ENCODE data around the gene SMYD3. TPM values are rescaled to one million over a fixed set of nuclear protein-coding genes. Genes with fewer than 3 reads are reported as not detected.

The SMYD3 gene
- total and polyA plus RNA-seq, 5 donors from 2014 or later, result 17.7 to 36.6 (median 28.9) TPM

- no peak overlapping the region for H3K4me3 ChIP-seq (ENCODE audit: low read depth, low read length)
- no peak overlapping the region for H3K4me3 Mint-ChIP-seq
- no peaks in the 10 kb centered on the region for H3K4me1 ChIP-seq (ENCODE audit: control insufficient read depth, insufficient read depth, low read length, poor library complexity, severe bottlenecking)
- H3K27me3 Mint-ChIP-seq, result no peaks in the 10 kb centered on the region
- no peak for DNase-seq
- H3K9me3 ChIP-seq (ENCODE audit: control insufficient read depth in 2 of 2, low read length in 2 of 2), result no peaks in the 10 kb centered on the region
- peaks cover 21% of the 10 kb centered on the region for H3K36me3 Mint-ChIP-seq
- no peak overlapping the region for H3K27ac Mint-ChIP-seq
- H3K27ac ChIP-seq (ENCODE audit: insufficient read depth, low read length, poor library complexity, severe bottlenecking), result no peak overlapping the region
- H3K36me3 ChIP-seq (ENCODE audit: control insufficient read depth, insufficient read depth, low read length), result no peaks in the 10 kb centered on the region
- no peaks in the 10 kb centered on the region for H3K27me3 ChIP-seq (ENCODE audit: control insufficient read depth, insufficient read depth, low read length)
- ATAC-seq (ENCODE audit: low read depth in 2 of 2), result no peak
- peaks cover 2 to 10% (median 4%) of the 10 kb centered on the region in 4 donors for H3K4me1 Mint-ChIP-seq
- peaks cover 0 to 1% (median 0%) of the 10 kb centered on the region in 7 donors for H3K9me3 Mint-ChIP-seq
These were observed 195.6 kb downstream of the SMYD3 start for GRCh38 chr1:246311461-246311860.

DNA sequence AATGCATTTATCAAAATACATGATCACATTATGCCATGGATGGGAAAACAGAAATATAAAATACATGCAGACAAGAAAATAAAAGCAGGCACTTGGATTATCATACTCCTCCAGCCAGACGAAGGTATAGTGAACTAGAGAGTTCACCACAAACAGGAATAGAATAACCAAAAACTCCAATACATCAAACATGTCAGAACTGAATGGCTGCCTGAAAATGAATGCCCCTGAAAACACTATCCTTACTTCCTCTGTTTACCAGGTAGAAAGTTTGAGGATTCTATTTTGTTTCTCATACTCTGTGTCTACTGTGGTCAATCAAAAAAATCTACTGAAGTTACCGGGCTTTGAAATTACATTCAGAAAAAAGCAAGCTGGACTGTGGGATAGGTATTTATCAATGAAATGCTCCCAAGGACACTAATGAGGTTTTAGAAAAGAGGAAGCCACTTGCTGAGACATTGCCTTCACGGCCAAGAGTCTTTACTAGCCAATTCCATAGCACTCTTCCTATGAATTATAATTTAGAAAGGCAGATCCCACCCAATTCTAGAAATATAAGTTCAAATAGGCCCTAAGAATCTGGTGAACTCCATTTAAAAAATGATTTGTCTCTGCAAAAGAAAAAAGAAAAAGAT is 197.7 kb downstream of the SMYD3 start:
- no peak overlapping the region for H3K27ac ChIP-seq (ENCODE audit: insufficient read depth, low read length, poor library complexity, severe bottlenecking)
- H3K4me3 ChIP-seq (ENCODE audit: low read depth, low read length), result no peak overlapping the region
- H3K4me1 ChIP-seq (ENCODE audit: control insufficient read depth, insufficient read depth, low read length, poor library complexity, severe bottlenecking), result no peaks in the 10 kb centered on the region
- no peaks in the 10 kb centered on the region for H3K36me3 ChIP-seq (ENCODE audit: control insufficient read depth, insufficient read depth, low read length)
- H3K9me3 ChIP-seq (ENCODE audit: control insufficient read depth in 2 of 2, low read length in 2 of 2), result no peaks in the 10 kb centered on the region
- H3K36me3 Mint-ChIP-seq, result peaks cover 16% of the 10 kb centered on the region
- DNase-seq (no peak), ATAC-seq (ENCODE audit: low read depth in 2 of 2) (no peak)
- peaks cover 2 to 6% (median 4%) of the 10 kb centered on the region in 4 donors for H3K4me1 Mint-ChIP-seq
- no peaks in the 10 kb centered on the region for H3K27me3 Mint-ChIP-seq
- no peak overlapping the region for H3K27ac Mint-ChIP-seq
- H3K9me3 Mint-ChIP-seq, result peaks cover 0 to 1% (median 0%) of the 10 kb centered on the region in 7 donors
- no peak overlapping the region for H3K4me3 Mint-ChIP-seq
- H3K27me3 ChIP-seq (ENCODE audit: control insufficient read depth, insufficient read depth, low read length), result no peaks in the 10 kb centered on the region

GRCh38 chr1:246308533-246309075 is 198.5 kb downstream of the SMYD3 start:
- Mint-ChIP-seq H3K4me1 (peaks cover 2 to 6% (median 4%) of the 10 kb centered on the region in 4 donors), H3K4me3 (no peak overlapping the region), H3K27ac (no peak overlapping the region), H3K36me3 (peaks cover 16% of the 10 kb centered on the region), H3K27me3 (no peaks in the 10 kb centered on the region), H3K9me3 (peaks cover 0 to 1% (median 0%) of the 10 kb centered on the region in 7 donors)
- no peak overlapping the region for H3K27ac ChIP-seq (ENCODE audit: insufficient read depth, low read length, poor library complexity, severe bottlenecking)
- H3K36me3 ChIP-seq (ENCODE audit: control insufficient read depth, insufficient read depth, low read length), result no peaks in the 10 kb centered on the region
- ATAC-seq (ENCODE audit: low read depth in 2 of 2) (no peak), DNase-seq (no peak)
- H3K4me3 ChIP-seq (ENCODE audit: low read depth, low read length), result no peak overlapping the region
- no peaks in the 10 kb centered on the region for H3K4me1 ChIP-seq (ENCODE audit: control insufficient read depth, insufficient read depth, low read length, poor library complexity, severe bottlenecking)
- H3K9me3 ChIP-seq (ENCODE audit: control insufficient read depth in 2 of 2, low read length in 2 of 2), result no peaks in the 10 kb centered on the region
- H3K27me3 ChIP-seq (ENCODE audit: control insufficient read depth, insufficient read depth, low read length), result no peaks in the 10 kb centered on the region

GRCh38 chr1:246306415-246307037 is 200.6 kb downstream of the SMYD3 start:
- Mint-ChIP-seq H3K36me3 (peaks cover 5% of the 10 kb centered on the region), H3K4me3 (no peak overlapping the region), H3K27me3 (no peaks in the 10 kb centered on the region), H3K27ac (no peak overlapping the region), H3K9me3 (peaks cover 0 to 1% (median 0%) of the 10 kb centered on the region in 7 donors), H3K4me1 (peaks cover 2 to 10% (median 4%) of the 10 kb centered on the region in 4 donors)
- DNase-seq, result no peak
- no peak overlapping the region for H3K27ac ChIP-seq (ENCODE audit: insufficient read depth, low read length, poor library complexity, severe bottlenecking)
- H3K27me3 ChIP-seq (ENCODE audit: control insufficient read depth, insufficient read depth, low read length), result no peaks in the 10 kb centered on the region
- ATAC-seq (ENCODE audit: low read depth in 2 of 2), result no peak
- no peaks in the 10 kb centered on the region for H3K9me3 ChIP-seq (ENCODE audit: control insufficient read depth in 2 of 2, low read length in 2 of 2)
- no peaks in the 10 kb centered on the region for H3K4me1 ChIP-seq (ENCODE audit: control insufficient read depth, insufficient read depth, low read length, poor library complexity, severe bottlenecking)
- no peak overlapping the region for H3K4me3 ChIP-seq (ENCODE audit: low read depth, low read length)
- no peaks in the 10 kb centered on the region for H3K36me3 ChIP-seq (ENCODE audit: control insufficient read depth, insufficient read depth, low read length)

DNA sequence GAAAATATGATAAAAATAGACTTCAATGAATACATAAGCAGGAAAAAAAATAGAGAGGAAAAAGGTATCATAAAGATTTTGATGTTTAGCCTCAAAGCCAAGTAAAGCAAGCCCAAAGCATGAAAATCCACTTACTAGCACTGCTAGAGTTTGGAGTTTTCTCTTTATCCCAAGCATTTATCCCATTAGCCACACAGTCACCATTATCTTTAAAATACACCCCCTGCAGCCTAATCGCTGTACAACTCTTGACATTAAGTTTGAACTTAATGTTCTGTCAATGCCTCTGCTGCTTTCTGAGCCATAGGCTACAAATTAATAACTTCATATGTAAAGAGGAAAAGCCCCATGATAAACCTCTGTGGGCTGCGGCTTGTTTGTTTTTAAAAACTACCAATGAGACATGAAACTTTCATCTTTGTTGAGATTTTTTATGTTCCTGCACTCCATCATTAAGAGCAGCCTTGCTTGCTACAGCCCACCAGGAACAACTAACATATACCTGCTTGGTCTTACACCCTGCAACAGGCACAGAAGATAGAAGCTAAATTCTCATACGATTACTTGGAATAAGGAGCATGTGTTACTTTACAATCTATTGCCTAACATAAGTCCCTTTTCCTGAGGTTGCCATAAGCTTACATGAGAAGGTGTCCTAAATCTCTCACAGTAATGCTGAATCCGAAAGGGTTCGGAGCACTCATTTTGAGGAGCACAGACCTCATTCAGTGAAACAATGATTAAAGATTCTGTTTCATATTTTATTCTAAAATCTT is 202.4 kb downstream of the SMYD3 start:
- peaks cover 0 to 1% (median 0%) of the 10 kb centered on the region in 7 donors for H3K9me3 Mint-ChIP-seq

DNA sequence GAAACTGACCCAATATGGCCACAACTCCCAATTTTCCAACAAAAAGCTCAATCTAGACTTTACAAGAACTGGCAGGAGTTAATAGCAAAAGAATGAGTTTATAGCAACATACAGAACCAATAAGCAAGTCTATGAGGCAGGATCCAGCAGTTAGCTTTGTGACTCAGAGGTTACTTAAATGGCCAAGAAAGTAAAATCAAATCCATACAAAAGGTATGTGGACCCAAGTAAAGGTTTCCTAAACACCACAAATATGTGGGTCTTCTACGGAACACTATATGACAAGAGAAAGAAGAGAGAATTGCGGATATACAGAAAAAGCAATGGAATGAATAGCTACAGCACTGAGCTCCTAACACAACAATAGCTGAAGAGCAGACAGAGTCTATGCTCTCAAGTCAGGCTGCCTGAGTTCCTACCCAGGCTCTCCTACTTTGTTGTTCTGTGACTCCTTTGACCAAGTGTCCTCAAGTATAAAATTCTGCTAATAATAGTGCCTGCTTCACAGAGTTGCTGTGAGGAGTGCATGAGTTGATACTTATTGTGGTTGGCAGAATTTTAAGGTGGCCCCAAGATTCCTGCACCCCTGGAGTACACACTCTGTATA is 204.3 kb downstream of the SMYD3 start:
- Histone ChIP-seq H3K4me1 (ENCODE audit: control insufficient read depth, insufficient read depth, low read length, poor library complexity, severe bottlenecking) (no peaks in the 10 kb centered on the region), H3K4me3 (ENCODE audit: low read depth, low read length) (no peak overlapping the region), H3K27ac (ENCODE audit: insufficient read depth, low read length, poor library complexity, severe bottlenecking) (no peak overlapping the region), H3K36me3 (ENCODE audit: control insufficient read depth, insufficient read depth, low read length) (no peaks in the 10 kb centered on the region), H3K9me3 (ENCODE audit: control insufficient read depth in 2 of 2, low read length in 2 of 2) (no peaks in the 10 kb centered on the region), H3K27me3 (ENCODE audit: control insufficient read depth, insufficient read depth, low read length) (no peaks in the 10 kb centered on the region)
- no peaks in the 10 kb centered on the region for H3K27me3 Mint-ChIP-seq
- H3K4me3 Mint-ChIP-seq, result no peak overlapping the region
- ATAC-seq (ENCODE audit: low read depth in 2 of 2), result no peak
- DNase-seq, result no peak
- peaks cover 0 to 6% (median 1%) of the 10 kb centered on the region in 4 donors for H3K4me1 Mint-ChIP-seq
- H3K9me3 Mint-ChIP-seq, result peaks cover 0 to 2% (median 0%) of the 10 kb centered on the region in 7 donors
- H3K36me3 Mint-ChIP-seq, result peaks cover 11% of the 10 kb centered on the region
- no peak overlapping the region for H3K27ac Mint-ChIP-seq

More for the DNA sequence above, 202.4 kb downstream of the SMYD3 start:
- Mint-ChIP-seq H3K36me3 (peaks cover 10% of the 10 kb centered on the region), H3K4me3 (no peak overlapping the region), H3K27me3 (no peaks in the 10 kb centered on the region), H3K4me1 (peaks cover 2 to 10% (median 3%) of the 10 kb centered on the region in 4 donors), H3K27ac (no peak overlapping the region)
- Histone ChIP-seq H3K27me3 (ENCODE audit: control insufficient read depth, insufficient read depth, low read length) (no peaks in the 10 kb centered on the region), H3K4me1 (ENCODE audit: control insufficient read depth, insufficient read depth, low read length, poor library complexity, severe bottlenecking) (no peaks in the 10 kb centered on the region), H3K4me3 (ENCODE audit: low read depth, low read length) (no peak overlapping the region), H3K36me3 (ENCODE audit: control insufficient read depth, insufficient read depth, low read length) (no peaks in the 10 kb centered on the region), H3K9me3 (ENCODE audit: control insufficient read depth in 2 of 2, low read length in 2 of 2) (no peaks in the 10 kb centered on the region), H3K27ac (ENCODE audit: insufficient read depth, low read length, poor library complexity, severe bottlenecking) (no peak overlapping the region)
- DNase-seq (no peak), ATAC-seq (ENCODE audit: low read depth in 2 of 2) (no peak)

DNA sequence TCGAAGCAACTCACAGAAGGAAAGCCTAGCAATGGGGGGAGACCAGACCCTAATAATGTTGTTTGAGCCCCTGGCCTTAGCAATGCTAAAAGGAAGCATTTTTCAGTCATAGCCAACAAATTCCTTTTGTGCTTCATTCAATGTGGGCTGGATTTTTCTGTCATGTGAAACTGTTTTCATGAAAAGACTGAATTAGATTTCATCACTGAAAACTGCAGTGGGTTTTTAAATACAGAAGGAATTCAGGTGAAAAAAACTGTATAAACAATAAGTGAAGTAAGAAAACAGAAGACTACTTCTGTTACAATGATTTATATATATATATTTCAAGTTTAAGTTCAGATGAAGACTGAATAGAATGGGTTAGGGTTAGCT is 204.8 kb downstream of the SMYD3 start:
- no peaks in the 10 kb centered on the region for H3K9me3 ChIP-seq (ENCODE audit: control insufficient read depth in 2 of 2, low read length in 2 of 2)
- Mint-ChIP-seq H3K27ac (no peak overlapping the region), H3K4me3 (no peak overlapping the region), H3K36me3 (peaks cover 11% of the 10 kb centered on the region), H3K27me3 (no peaks in the 10 kb centered on the region), H3K9me3 (peaks cover 0 to 2% (median 0%) of the 10 kb centered on the region in 7 donors), H3K4me1 (peaks cover 0 to 6% (median 1%) of the 10 kb centered on the region in 4 donors)
- H3K4me1 ChIP-seq (ENCODE audit: control insufficient read depth, insufficient read depth, low read length, poor library complexity, severe bottlenecking), result no peaks in the 10 kb centered on the region
- no peak for DNase-seq
- no peak overlapping the region for H3K4me3 ChIP-seq (ENCODE audit: low read depth, low read length)
- no peak for ATAC-seq (ENCODE audit: low read depth in 2 of 2)
- no peaks in the 10 kb centered on the region for H3K36me3 ChIP-seq (ENCODE audit: control insufficient read depth, insufficient read depth, low read length)
- H3K27ac ChIP-seq (ENCODE audit: insufficient read depth, low read length, poor library complexity, severe bottlenecking), result no peak overlapping the region
- H3K27me3 ChIP-seq (ENCODE audit: control insufficient read depth, insufficient read depth, low read length), result no peaks in the 10 kb centered on the region

Measured in CD4-positive, CD25-positive, alpha-beta regulatory T cell (primary cell).